H1 (cell line): ENCODE data around the gene SH3PXD2A. TPM values are rescaled to one million over a fixed set of nuclear protein-coding genes. Genes with fewer than 3 reads are reported as not detected.

Experiments
- CTCF ChIA-PET: fragments of 300-600 bp; sonication (Branson Sonifier 250); formaldehyde crosslinking; loops from one replicate; lab custom pipeline; 2021; ENCODE audit not compliant: partially characterized antibody; lab: Charles Lee
- POLR2A ChIA-PET: fragments of 300-600 bp; sonication (Branson Sonifier 250); formaldehyde crosslinking; loops from one replicate; lab custom pipeline; 2021; ENCODE audit warnings: inconsistent platforms; ENCODE audit not compliant: partially characterized antibody; lab: Charles Lee
- DNase-seq, 2 experiments: peaks; one replicate each; pipeline versions ENCODE4 v3.0.0 to v3.0.0-alpha.2; 2010 to 2022; ENCODE audit warnings: low spot score in 2 of 2, low read depth in 1 of 2, mixed read lengths in 1 of 2
- FAIRE-seq: peaks from 2 replicates; lab custom pipeline; 2011; peaks lifted over from hg19 to GRCh38; lab: Jason Lieb, UNC
- H2AFZ ChIP-seq: 2 replicates; pipeline ENCODE4 v1.8.1; 2012; ENCODE audit warnings: low read length, inconsistent platforms
- H2AK5ac ChIP-seq: 2 replicates; pipeline ENCODE4 v1.6.1; 2013; ENCODE audit warnings: low read depth, low read length
- H2BK120ac ChIP-seq: replicated peaks from 2 replicates; pipeline ENCODE3; 2013; ENCODE audit warnings: low read depth, low read length, inconsistent platforms
- H2BK12ac ChIP-seq: 2 replicates; pipeline ENCODE4 v1.6.1; 2013; ENCODE audit warnings: low read depth, low read length
- H2BK15ac ChIP-seq: 2 replicates; pipeline ENCODE4 v1.6.1; 2013; ENCODE audit warnings: low read length
- H2BK20ac ChIP-seq: 2 replicates; pipeline ENCODE4 v1.6.1; 2013; ENCODE audit warnings: low read length
- H2BK5ac ChIP-seq: 2 replicates; pipeline ENCODE4 v1.6.1; 2013; ENCODE audit warnings: low read depth, low read length
- H3K14ac ChIP-seq: 2 replicates; pipeline ENCODE4 v1.6.1; 2013; ENCODE audit warnings: inconsistent platforms; ENCODE audit not compliant: insufficient read length
- H3K18ac ChIP-seq: 2 replicates; pipeline ENCODE4 v1.6.1; 2013; ENCODE audit warnings: low read length; ENCODE audit errors: extremely low read depth
- H3K23ac ChIP-seq: 2 replicates; pipeline ENCODE4 v1.6.1; 2013; ENCODE audit warnings: inconsistent platforms; ENCODE audit not compliant: insufficient read length
- H3K23me2 ChIP-seq: 2 replicates; pipeline ENCODE4 v1.6.1; 2013; ENCODE audit warnings: low read depth, low read length
- H3K27ac ChIP-seq: 2 replicates; pipeline ENCODE4 v1.6.1; 2011; ENCODE audit warnings: low read depth, low read length, inconsistent platforms
- H3K27me3 ChIP-seq, 4 experiments: replicated peaks in 1 of 4; 1 replicate in 1 of 4; 2 replicates in 3 of 4; pipeline versions ENCODE4 v1.6.1 to v1.8.1; 2011 to 2013; ENCODE audit warnings: low read length in 3 of 4, mild to moderate bottlenecking in 3 of 4, inconsistent platforms in 2 of 4, mixed read lengths in 2 of 4, moderate library complexity in 1 of 4; ENCODE audit not compliant: control insufficient read depth in 3 of 4, insufficient read depth in 3 of 4; ENCODE audit errors: extremely low read depth in 1 of 4
- H3K36me3 ChIP-seq, 4 experiments: 2 replicates each; pipeline versions ENCODE4 v1.6.1 to v1.8.1; 2011 to 2013; ENCODE audit warnings: mild to moderate bottlenecking in 4 of 4, low read length in 3 of 4, moderate library complexity in 2 of 4, control low read depth in 1 of 4, inconsistent platforms in 1 of 4; ENCODE audit not compliant: insufficient read depth in 4 of 4, control insufficient read depth in 2 of 4
- H3K4ac ChIP-seq: replicated peaks from 2 replicates; pipeline ENCODE3; 2013; ENCODE audit warnings: low read length, low read depth, mixed read lengths, inconsistent platforms; ENCODE audit not compliant: insufficient read length
- H3K4me1 ChIP-seq, 4 experiments: replicated peaks in 1 of 4; 1 replicate in 1 of 4; 2 replicates in 3 of 4; pipeline versions ENCODE4 v1.6.1 to v1.8.1; 2011 to 2013; ENCODE audit warnings: low read length in 3 of 4, inconsistent platforms in 2 of 4, mixed read lengths in 1 of 4; ENCODE audit not compliant: insufficient read depth in 4 of 4, control insufficient read depth in 3 of 4
- H3K4me2 ChIP-seq, 2 experiments: 2 replicates each; pipeline versions ENCODE4 v1.6.1 to v1.8.1; 2011 to 2013; ENCODE audit warnings: low read depth in 2 of 2, low read length in 2 of 2, control low read depth in 1 of 2, inconsistent platforms in 1 of 2, mild to moderate bottlenecking in 1 of 2; ENCODE audit not compliant: insufficient read depth in 1 of 2
- H3K4me3 ChIP-seq, 4 experiments: fragments of 200-600, 300-600 bp in 1 of 4; sonication (generic), shearing (Covaris generic), sonication (Bioruptor Twin) in 1 of 4; 2 replicates each; pipeline versions ENCODE4 v1.5.1 to v1.8.1; 2011 to 2016; ENCODE audit warnings: low read length in 4 of 4, low read depth in 3 of 4, control low read depth in 2 of 4, inconsistent platforms in 2 of 4, mild to moderate bottlenecking in 2 of 4, mixed read lengths in 1 of 4, moderate library complexity in 1 of 4; ENCODE audit not compliant: insufficient read depth in 2 of 4; ENCODE audit errors: extremely low read depth in 1 of 4
- H3K56ac ChIP-seq: replicated peaks from 2 replicates; pipeline ENCODE3; 2013; ENCODE audit warnings: low read depth, mild to moderate bottlenecking, mixed read lengths, low read length, inconsistent platforms; ENCODE audit not compliant: insufficient read length
- H3K79me1 ChIP-seq: 2 replicates; pipeline ENCODE4 v1.6.1; 2013; ENCODE audit warnings: low read depth, low read length, control low read depth
- H3K79me2 ChIP-seq, 2 experiments: 2 replicates each; pipeline versions ENCODE4 v1.6.1 to v1.8.1; 2012 to 2013; ENCODE audit warnings: low read length in 2 of 2, mild to moderate bottlenecking in 2 of 2, inconsistent platforms in 1 of 2; ENCODE audit not compliant: insufficient read depth in 2 of 2, control insufficient read depth in 1 of 2
- H3K9ac ChIP-seq, 4 experiments: replicated peaks in 1 of 4; 1 replicate in 1 of 4; 2 replicates in 3 of 4; pipeline versions ENCODE4 v1.6.1 to v1.8.1; 2011 to 2013; ENCODE audit warnings: low read depth in 3 of 4, low read length in 3 of 4, control low read depth in 2 of 4, mild to moderate bottlenecking in 2 of 4, moderate library complexity in 2 of 4, inconsistent platforms in 1 of 4; ENCODE audit errors: extremely low read depth in 1 of 4
- H3K9me3 ChIP-seq, 2 experiments: 2 replicates each; pipeline versions ENCODE4 v1.6.1 to v1.8.1; 2012 to 2013; ENCODE audit warnings: mild to moderate bottlenecking in 2 of 2, moderate library complexity in 2 of 2, control low read depth in 1 of 2, inconsistent platforms in 1 of 2, low read depth in 1 of 2, low read length in 1 of 2, mixed read lengths in 1 of 2; ENCODE audit not compliant: insufficient read depth in 2 of 2
- H4K20me1 ChIP-seq, 2 experiments: replicated peaks in 1 of 2; 2 replicates each; pipeline versions ENCODE3 to v1.8.1; 2011 to 2013; ENCODE audit warnings: inconsistent platforms in 2 of 2, low read length in 2 of 2, mild to moderate bottlenecking in 1 of 2; ENCODE audit not compliant: insufficient read depth in 2 of 2, control insufficient read depth in 1 of 2
- H4K5ac ChIP-seq: 2 replicates; pipeline ENCODE4 v1.6.1; 2013; ENCODE audit warnings: low read length, low read depth, mixed read lengths, inconsistent platforms; ENCODE audit not compliant: insufficient read length
- H4K8ac ChIP-seq: 2 replicates; pipeline ENCODE4 v1.8.0; 2013; ENCODE audit warnings: mild to moderate bottlenecking, moderate library complexity, low read length, inconsistent platforms; ENCODE audit not compliant: insufficient read depth; ENCODE audit errors: extremely low read depth
- H4K91ac ChIP-seq: replicated peaks from 2 replicates; pipeline ENCODE3; 2013; ENCODE audit warnings: low read length, mixed read lengths, inconsistent platforms; ENCODE audit not compliant: insufficient read length
- RXRA ChIP-seq: IDR thresholded peaks from 2 replicates; pipeline ENCODE4 v1.6.1; 2011; ENCODE audit warnings: low read depth, mild to moderate bottlenecking, low read length, moderate library complexity; ENCODE audit not compliant: insufficient read depth
- TAF7 ChIP-seq: optimal IDR thresholded peaks from 2 replicates; pipeline ENCODE3; 2011; ENCODE audit warnings: low read depth, mild to moderate bottlenecking, inconsistent platforms, low read length, moderate library complexity, borderline replicate concordance
- WGBS, 2 experiments: shearing (Covaris generic) in 1 of 2; methylation state at CpG; one replicate each; pipeline versions ENCODE4 v1.1.6 to v1.1.7; 2013 to 2015; ENCODE audit warnings: low lambda C conversion rate in 2 of 2, mixed read lengths in 2 of 2, inconsistent platforms in 1 of 2, low coverage in 1 of 2, missing lambda C conversion rate in 1 of 2; ENCODE audit not compliant: insufficient replicate concordance in 2 of 2, insufficient coverage in 1 of 2, insufficient read length in 1 of 2; ENCODE audit errors: extremely low coverage in 1 of 2, missing lambda C conversion rate in 1 of 2; 5-methylcytosine and 5-hydroxymethylcytosine counted together
- polyA plus RNA-seq, 7 experiments: library from polyadenylated mRNA; depleted of rRNA in 3 of 7; stranded (reverse) in 5 of 7; unstranded in 2 of 7; fragments of >200 nt in 5 of 7; fragments of 200-250 nt in 2 of 7; gene quantifications; 1 replicate in 5 of 7; 2 replicates in 1 of 7; 4 replicates in 1 of 7; pipeline versions ENCODE4 v1.2.1 to v1.2.3, GENCODE V29; 2011 to 2013; ENCODE audit warnings: missing spikeins in 2 of 7, mixed read lengths in 2 of 7
- total RNA-seq: library from RNA; stranded (reverse); fragmentation: NEBNext Ultra II Directional; extraction: Animal tissue kit (Norgen Biotek cat#: 25700); gene quantifications from 2 replicates; pipeline ENCODE4 v1.2.1, GENCODE V29; 2021

Gene SH3PXD2A
- total and polyA plus RNA-seq, 2 of the 8 experiments (the other 6 are each of a cell fraction or from before 2014, with no cell fraction given): 5.4 to 16.3 TPM

DNA sequence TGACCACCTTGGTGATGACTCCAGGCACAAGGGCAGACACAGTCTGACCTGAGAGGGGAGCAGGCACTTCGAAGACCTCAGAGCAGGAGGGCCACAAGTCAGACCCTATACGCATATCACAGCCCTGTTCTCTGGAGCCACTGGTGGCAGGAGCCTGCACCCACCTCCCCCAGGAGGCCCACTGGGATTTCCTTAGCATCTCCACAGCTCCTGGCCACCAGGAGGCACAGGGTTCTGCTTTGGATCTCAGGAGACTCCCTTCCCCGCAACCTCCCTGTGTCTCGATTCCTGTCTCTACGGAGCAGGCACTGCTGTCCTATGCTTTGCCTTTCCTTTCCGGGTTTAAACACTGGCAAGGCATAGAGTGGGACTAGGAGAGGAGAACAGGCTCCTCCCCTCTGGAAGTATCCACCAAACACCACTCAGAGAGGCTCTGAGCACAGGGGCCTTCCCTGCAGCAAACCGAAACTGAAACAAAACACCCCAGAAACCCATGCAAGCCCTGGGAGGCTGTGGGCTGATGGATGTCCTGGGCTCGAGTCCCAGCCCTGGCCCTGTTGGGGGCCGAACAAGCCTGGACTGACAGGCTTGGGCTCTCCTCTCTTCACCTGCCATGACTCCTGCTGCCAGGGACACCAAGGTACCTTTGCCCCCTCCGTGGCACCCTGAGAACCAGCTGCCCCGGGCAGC, 195.6 kb downstream of the SH3PXD2A start:
- Histone ChIP-seq H3K4ac (no peak overlapping the region), H3K4me2 (peak overlapping the region; percentile 9 to 54; a peak in 2 of 4 replicates), H2AFZ (no peak overlapping the region), H4K5ac (no peak overlapping the region), H3K79me1 (0 out of 2 replicates have a peak, but pooled peaks cover 7% of the 10 kb centered on the region), H3K56ac (no peak overlapping the region), H4K91ac (peak overlapping the region; percentile 49), H3K27ac (no peak overlapping the region), H4K8ac (no peak overlapping the region; the same call in 1 of the 2 replicates), H2BK5ac (peak overlapping the region; percentile 32; the same call in 1 of the 2 replicates), H2AK5ac (no peak overlapping the region; the same call in 1 of the 2 replicates), H3K9ac (no peak overlapping the region), H3K4me1 (peaks cover 0 to 27% (median 18%) of the 10 kb centered on the region in 4 experiments; a peak in 6 of 7 replicates), H3K23ac (no peak overlapping the region), H2BK20ac (no peak overlapping the region), H2BK15ac (peak overlapping the region; percentile 81; the same call in 1 of the 2 replicates), H3K14ac (no peak overlapping the region), H3K27me3 (no peaks in the 10 kb centered on the region; a peak in 1 of 7 replicates), H3K23me2 (no peaks in the 10 kb centered on the region), H3K36me3 (peaks cover 0 to 6% (median 1%) of the 10 kb centered on the region in 4 experiments; a peak in 1 of 8 replicates), H3K79me2 (no peaks in the 10 kb centered on the region), H2BK120ac (no peak overlapping the region), H2BK12ac (peak overlapping the region; percentile 90; the same call in 1 of the 2 replicates), H3K18ac (peak overlapping the region; percentile 25; the same call in 1 of the 2 replicates), H3K4me3 (peak overlapping the region in 2 of 4 experiments; percentile 8 to 51; a peak in 1 of 8 replicates), H3K9me3 (no peaks in the 10 kb centered on the region), H4K20me1 (no peaks in the 10 kb centered on the region)
- no peak for TF ChIP-seq RXRA
- TF ChIP-seq TAF7: no peak
- CTCF ChIA-PET: interaction anchor here (0.7 to 27.1 kb wide), 14 partner anchors 7 to 117 kb away, joined by 3 to 336 read pairs (median 8); no protein-coding TSS in a partner anchor
- FAIRE-seq: no peak
- POLR2A ChIA-PET: interaction anchor here (0.7 to 2.3 kb wide), 6 partner anchors 9 to 32 kb away, joined by 3 to 18 read pairs (median 4); no protein-coding TSS in a partner anchor
- 88% methylated on average over 11 of the region's 11 CpGs; no CpG with 5 or more reads in 1 of the 2 experiments for WGBS, 2 experiments
- DNase-seq: no peak
